ENCODE data around the gene WRAP73.

WRAP73 gene

DNA sequence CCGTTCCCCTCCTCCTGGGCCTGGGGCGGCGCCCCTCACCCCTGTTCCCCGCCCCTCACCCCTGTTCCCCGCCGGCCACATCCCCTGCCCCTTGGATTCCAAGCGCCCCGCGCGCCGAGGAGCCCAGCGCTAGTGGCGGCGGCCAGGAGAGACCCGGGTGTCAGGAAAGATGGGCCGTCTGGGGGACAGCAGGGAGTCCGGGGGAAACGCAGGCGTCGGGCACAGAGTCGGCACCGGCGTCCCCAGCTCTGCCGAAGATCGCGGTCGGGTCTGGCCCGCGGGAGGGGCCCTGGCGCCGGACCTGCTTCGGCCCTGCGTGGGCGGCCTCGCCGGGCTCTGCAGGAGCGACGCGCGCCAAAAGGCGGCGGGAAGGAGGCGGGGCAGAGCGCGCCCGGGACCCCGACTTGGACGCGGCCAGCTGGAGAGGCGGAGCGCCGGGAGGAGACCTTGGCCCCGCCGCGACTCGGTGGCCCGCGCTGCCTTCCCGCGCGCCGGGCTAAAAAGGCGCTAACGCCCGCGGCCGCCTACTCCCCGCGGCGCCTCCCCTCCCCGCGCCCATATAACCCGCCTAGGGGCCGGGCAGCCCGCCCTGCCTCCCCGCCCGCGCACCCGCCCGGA is 2.1 kb upstream of the WRAP73 start, which contains the start of gene TP73:
Gene TP73, plus strand, starts transcription at position 587 of the 618 bp plus-strand sequence. CDS start 29,850 bp downstream, outside the sequence.
- DNase-seq (ENCODE audit: insufficient read length) (peak; percentile 65), FAIRE-seq (peak; percentile 60)
- TF ChIP-seq POLR2A (IDR thresholded peaks at IDR 0.05; ENCODE audit: low read depth, low read length) (0 out of 2 replicates have a peak, but pooled peaks have one; percentile 35), TAF1 (IDR thresholded peaks at IDR 0.05; ENCODE audit: borderline replicate concordance, low read depth, low read length) (no peak)

DNA sequence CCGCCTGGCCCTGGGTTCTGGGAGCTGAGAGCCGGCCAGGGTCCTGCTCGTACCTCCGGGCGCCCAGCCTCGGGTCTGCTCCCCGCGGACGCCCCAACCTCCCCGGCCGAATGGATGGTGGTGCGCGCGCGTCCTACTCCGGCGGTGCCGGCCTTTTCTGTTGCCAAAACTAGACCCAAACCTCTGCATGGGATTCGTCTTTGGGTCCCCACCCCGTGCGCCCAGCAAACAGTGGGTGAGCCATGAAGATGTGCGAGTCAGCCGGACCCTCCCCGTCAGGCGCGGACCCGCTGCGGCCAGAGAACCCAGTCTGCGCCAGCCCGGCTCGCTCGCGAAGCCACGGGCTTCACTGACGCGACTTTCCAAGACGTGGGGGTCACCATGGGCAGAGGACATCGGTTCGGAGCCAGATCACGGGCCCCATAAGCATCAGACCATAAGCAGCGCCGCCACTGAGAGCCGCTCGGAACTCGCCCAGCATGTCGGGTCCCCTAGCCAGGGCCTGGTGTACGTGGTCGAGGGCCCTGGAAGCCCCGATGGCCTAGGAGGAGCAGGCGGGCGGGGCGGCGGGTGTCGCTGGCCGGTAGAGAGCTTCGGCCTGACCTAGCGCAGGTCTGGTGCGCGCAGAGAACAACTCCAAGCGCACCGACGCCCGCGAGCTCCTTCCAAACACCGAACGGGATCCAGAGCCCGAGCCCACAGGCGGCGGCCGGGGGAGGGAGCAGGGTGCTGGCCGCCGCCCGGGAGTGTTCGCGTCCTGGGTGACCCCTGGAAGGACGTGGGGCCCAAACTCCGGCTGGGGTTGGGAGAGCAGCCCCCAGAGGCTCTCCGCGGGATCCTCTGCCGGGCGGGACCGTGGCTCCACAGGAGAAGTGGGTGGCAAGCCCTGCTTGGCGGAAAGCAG is 1.4 kb upstream of the WRAP73 start:
- FAIRE-seq (peak; percentile 44), DNase-seq (ENCODE audit: insufficient read length) (no peak)
- TF ChIP-seq POLR2A (IDR thresholded peaks at IDR 0.05; ENCODE audit: low read depth, low read length): no peak

DNA sequence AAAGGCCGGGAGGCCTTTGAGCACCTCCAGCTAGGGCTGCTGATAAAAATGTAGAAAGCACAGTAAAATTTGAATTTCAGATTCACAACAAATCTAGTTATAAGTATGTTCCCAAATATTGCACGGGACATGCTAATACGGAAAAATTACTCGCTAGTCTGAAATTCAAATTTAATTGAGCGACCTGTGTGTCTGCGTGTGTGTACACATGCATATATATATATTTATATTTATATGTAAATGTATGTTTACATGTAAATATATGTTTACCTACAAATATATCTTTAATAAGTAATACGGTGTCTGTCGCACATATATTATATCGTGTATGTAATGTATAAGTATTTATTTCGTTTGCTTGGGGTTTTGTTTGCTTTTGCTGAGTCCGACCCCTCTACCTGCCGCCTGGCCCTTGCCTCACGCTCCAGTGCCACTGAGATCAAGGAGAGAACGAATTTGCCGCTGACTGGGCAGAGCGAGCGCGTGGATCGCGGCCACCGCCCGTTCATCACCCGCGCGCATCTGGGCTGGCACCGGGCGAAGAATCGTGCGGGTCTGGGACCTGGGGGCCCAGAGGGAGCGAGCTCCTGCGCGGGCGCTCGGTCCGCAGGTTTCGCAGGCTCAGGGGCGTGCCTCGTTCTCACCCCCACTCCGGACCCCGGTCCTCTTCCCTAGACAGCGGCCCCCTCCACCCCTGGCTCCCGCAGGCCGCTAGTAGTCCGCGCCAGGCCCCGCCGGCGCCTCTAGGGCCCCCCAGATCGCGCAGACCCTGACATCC is 534 bp upstream of the WRAP73 start:
- no peak for DNase-seq (ENCODE audit: insufficient read length)
- TF ChIP-seq TAF1 (IDR thresholded peaks at IDR 0.05; ENCODE audit: borderline replicate concordance, low read depth, low read length) (no peak), POLR2A (IDR thresholded peaks at IDR 0.05; ENCODE audit: low read depth, low read length) (no peak), POLR2AphosphoS5 (IDR thresholded peaks at IDR 0.05; ENCODE audit: low read depth, low read length) (no peak)
- no peak for FAIRE-seq

DNA sequence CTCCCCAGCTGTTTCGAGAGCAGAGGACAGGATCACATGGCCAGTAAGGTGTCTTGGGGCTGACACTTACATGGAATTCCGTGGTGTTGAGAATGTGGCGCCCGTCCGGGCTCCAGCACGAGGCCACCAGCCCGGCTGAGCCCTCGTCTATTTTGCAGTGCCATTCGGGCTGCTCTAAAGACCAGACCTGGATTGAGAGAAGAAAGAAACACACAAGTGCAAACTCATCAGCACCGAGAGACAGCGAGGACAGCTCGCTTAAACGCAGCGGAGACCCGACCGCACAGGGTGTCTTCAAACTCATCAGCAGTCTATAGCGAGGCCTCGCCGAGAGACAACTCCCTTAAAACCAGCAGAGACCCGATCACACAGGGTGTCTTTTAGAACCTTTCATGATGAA is 3.3 kb downstream of the WRAP73 start:
- FAIRE-seq: no peak
- TF ChIP-seq POLR2AphosphoS5 (IDR thresholded peaks at IDR 0.05; ENCODE audit: low read depth, low read length) (no peak), POLR2A (IDR thresholded peaks at IDR 0.05; ENCODE audit: low read depth, low read length) (no peak), TAF1 (IDR thresholded peaks at IDR 0.05; ENCODE audit: borderline replicate concordance, low read depth, low read length) (no peak)
- DNase-seq (ENCODE audit: insufficient read length): no peak

DNA sequence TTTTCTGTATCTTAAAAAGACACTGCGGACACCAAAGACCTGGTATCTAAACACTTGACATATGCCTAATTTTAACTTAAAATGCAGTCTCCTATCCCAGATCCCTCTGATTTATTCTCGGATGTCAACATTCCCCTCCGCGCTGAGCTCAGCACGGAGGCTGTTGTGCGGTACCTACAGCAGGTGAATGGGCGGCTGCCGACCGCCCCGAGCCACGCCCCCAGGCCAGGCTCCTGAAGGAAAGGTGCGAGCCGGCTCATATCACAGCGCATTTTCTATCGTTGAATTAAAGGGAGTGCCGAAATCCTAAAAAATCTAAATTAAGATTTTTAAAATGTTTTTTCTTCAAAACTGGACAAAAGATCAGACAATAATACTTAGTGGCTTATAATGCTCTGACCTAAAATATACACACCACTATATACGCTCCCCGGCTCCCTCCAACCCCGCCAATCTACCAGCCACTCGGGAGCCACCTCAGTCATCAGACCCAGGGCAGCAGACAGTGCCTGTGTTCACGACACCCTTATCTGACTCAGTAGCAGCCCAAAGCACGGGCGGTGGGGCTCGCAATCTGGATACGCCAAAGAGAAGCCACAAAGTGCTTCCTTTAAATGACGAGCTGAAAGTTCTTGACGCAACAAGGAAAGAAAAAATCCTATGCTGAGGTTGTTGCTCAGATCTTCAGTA is 4.1 kb downstream of the WRAP73 start:
- TF ChIP-seq TAF1 (IDR thresholded peaks at IDR 0.05; ENCODE audit: borderline replicate concordance, low read depth, low read length): no peak
- no peak for TF ChIP-seq POLR2AphosphoS5 (IDR thresholded peaks at IDR 0.05; ENCODE audit: low read depth, low read length)
- TF ChIP-seq POLR2A (IDR thresholded peaks at IDR 0.05; ENCODE audit: low read depth, low read length): no peak
- no peak for FAIRE-seq

DNA sequence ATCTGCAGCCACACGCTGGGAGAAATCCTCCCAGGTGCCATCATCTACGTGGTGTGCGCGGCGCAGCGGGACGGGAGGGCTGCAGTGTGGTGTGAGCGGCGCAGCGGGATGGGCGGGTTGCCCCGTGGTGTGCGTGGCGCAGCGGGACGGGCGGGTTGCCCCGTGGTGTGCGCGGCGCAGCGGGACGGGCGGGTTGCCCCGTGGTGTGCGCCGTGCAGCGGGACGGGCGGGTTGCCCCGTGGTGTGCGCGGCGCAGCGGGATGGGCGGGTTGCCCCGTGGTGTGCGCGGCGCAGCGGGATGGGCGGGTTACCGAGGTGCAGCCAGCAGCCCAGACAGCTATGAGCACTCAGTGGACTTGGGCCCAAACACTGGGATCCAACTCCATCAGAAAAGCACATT is 4.7 kb downstream of the WRAP73 start:
- TF ChIP-seq POLR2A (IDR thresholded peaks at IDR 0.05; ENCODE audit: low read depth, low read length) (no peak), TAF1 (IDR thresholded peaks at IDR 0.05; ENCODE audit: borderline replicate concordance, low read depth, low read length) (no peak), POLR2AphosphoS5 (IDR thresholded peaks at IDR 0.05; ENCODE audit: low read depth, low read length) (no peak)
- FAIRE-seq (no peak), DNase-seq (ENCODE audit: insufficient read length) (no peak)

More for the DNA sequence above, 4.1 kb downstream of the WRAP73 start:
- DNase-seq (ENCODE audit: insufficient read length): no peak

DNA sequence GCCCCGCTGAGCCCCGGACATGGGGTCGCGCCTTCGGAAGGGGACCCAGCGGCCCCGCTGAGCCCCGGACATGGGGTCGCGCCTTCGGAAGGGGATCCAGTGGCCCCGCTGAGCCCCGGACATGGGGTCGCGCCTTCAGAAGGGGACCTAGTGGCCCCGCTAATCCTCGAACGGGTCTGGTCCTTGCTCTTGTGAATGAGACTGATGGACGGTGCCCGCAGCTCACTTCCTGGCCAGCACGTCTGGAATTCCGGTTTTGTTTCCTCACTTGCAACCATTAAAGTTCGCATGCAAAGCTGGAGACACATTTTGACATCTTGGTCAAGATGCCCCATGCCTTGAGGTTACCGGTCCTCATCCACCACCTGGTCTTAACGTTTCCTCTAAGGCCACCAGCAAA is 5.6 kb downstream of the WRAP73 start:
- DNase-seq (ENCODE audit: insufficient read length) (no peak), FAIRE-seq (no peak)
- TF ChIP-seq POLR2A (IDR thresholded peaks at IDR 0.05; ENCODE audit: low read depth, low read length): no peak
- no peak for TF ChIP-seq TAF1 (IDR thresholded peaks at IDR 0.05; ENCODE audit: borderline replicate concordance, low read depth, low read length)
- no peak for TF ChIP-seq POLR2AphosphoS5 (IDR thresholded peaks at IDR 0.05; ENCODE audit: low read depth, low read length)

DNA sequence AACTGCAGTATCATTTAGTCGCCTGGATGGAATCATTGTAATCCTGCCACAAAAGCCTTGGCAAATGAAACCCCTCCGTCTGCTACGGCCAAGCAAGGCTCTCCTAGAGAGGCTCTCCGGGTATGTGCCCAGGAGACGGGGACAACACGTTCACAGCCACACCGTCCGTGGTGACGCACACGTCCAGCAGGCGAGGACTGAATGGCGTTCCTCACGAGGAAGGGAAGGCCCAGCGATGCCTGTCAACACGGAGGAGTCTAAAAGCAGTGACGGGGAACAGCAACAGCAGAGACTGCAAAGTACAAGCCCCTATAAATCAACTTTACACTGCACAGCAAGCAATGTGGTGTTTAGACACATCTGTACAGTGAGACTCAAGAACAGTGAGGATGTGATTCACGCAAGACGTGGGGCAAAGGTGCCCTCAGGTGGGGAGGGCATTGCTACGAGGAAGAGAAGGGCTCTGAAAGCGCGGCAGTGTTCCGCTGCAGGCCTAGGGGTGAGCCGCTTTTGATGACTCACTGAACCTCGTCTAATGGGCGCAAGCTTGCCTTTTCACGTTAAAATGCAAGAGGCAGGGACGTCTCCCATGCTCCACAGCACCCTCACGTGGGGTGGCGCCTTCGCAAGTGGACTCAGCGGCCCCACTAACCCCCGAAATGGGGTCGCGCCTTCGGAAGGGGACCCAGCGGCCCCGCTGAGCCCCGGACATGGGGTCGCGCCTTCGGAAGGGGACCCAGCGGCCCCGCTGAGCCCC is 6.8 kb downstream of the WRAP73 start:
- FAIRE-seq (no peak), DNase-seq (ENCODE audit: insufficient read length) (no peak)
- TF ChIP-seq POLR2A (IDR thresholded peaks at IDR 0.05; ENCODE audit: low read depth, low read length) (no peak), POLR2AphosphoS5 (IDR thresholded peaks at IDR 0.05; ENCODE audit: low read depth, low read length) (no peak), TAF1 (IDR thresholded peaks at IDR 0.05; ENCODE audit: borderline replicate concordance, low read depth, low read length) (no peak)

DNA sequence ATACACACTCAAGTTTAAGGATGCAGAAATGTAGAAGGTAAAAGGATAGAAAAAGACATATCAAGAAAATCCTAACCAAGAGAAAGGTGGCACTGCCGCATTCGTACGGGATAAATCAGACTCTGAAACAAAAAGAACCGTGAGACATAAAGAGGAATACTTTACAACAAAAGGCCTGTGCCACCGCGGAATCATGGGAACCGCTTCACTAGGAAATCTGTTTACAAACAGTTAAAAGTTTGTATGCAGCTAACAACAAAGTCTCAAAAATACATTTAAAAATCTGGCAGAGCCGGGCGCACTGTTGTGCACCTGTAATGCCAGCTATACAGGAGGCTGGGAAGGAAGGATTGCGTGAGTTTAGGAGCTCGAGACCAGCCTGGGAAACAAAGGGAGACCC is 8.1 kb downstream of the WRAP73 start:
- no peak for DNase-seq (ENCODE audit: insufficient read length)
- no peak for TF ChIP-seq TAF1 (IDR thresholded peaks at IDR 0.05; ENCODE audit: borderline replicate concordance, low read depth, low read length)
- no peak for TF ChIP-seq POLR2A (IDR thresholded peaks at IDR 0.05; ENCODE audit: low read depth, low read length)
- TF ChIP-seq POLR2AphosphoS5 (IDR thresholded peaks at IDR 0.05; ENCODE audit: low read depth, low read length): no peak
- no peak for FAIRE-seq

DNA sequence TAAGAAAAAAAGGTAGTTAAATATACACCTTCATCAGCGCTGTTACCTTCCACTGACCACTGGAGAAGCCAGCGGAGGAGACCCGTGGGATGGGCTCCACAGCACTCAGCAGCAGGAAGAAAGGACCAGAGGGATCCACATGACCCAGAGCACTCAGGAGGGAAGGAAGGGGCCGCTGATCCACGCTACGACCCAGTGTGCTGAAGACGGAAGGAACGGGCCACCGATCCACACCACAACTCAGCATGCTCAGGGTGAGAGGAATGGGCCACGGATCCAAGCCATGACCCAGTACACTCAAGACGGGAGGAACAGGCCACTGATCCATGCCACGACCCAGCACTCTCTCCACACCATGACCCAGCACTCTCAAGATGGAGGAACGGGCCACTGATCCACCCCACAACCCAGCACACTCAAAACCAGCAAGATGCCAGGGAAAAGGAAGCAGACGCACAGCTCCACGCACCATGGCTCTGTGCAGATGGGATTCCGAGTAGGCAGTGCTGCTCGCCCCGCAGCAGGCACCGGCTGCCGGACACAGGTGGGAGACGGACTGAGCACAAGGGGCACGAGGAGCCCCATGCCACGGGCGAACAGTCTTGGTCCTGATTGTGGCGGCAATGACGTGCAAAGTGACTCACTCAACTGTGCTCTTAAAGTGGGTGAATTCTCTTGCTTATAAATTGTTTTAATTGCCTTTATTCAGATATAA is 8.7 kb downstream of the WRAP73 start:
- TF ChIP-seq POLR2A (IDR thresholded peaks at IDR 0.05; ENCODE audit: low read depth, low read length) (no peak), TAF1 (IDR thresholded peaks at IDR 0.05; ENCODE audit: borderline replicate concordance, low read depth, low read length) (no peak), POLR2AphosphoS5 (IDR thresholded peaks at IDR 0.05; ENCODE audit: low read depth, low read length) (no peak)
- DNase-seq (ENCODE audit: insufficient read length) (no peak), FAIRE-seq (no peak)
